Measurements from ENCODE around the gene KRT85. TPM values are rescaled to one million over a fixed set of nuclear protein-coding genes. Genes with fewer than 3 reads are reported as not detected.
"Not testable (repeated sequence)": the region's sequence is repeated elsewhere in the genome, so short reads cannot be mapped to it uniquely, and the experiment has no call there.

Gene KRT85
- total RNA-seq, 1 donor from 2014 or later = not detected

DNA sequence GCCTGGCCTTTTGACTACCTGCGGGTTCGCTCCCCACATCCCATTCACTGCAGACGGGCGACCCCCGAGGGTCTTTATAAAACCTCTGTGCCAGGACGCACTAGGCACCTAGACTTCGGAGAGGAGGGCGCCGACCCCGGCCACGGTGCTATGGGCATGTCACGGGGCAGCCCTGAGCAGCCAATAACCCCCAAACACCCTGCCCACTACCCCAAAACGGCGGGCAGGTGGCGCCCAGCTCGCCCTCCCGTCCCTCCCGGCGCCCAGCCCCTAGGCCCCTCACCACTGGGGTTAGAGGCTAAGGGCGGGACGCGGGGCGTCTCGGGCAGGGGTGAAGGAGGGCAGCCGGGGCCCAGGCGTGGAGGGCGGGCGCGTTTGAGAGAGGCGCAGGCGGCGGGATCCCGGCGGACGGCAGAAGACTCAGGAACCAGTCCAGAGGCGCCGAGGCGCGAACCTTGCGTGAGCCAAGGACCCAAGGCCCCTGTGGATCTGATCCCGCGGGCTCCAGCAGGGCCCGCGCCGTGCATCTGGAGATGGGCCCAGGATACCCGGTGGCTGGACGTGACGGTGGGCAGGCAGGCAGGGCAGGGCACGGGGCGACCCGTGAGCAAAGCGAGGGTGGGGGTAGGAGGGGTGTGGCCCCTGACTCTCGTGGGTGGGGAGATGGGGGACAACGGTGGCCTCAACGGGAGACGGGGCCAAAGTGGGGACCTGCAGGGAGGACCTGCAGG lies 11.1 kb downstream of the KRT85 start:
- intact Hi-C loops (cut with micrococcal nuclease) = no loop called here
- no peak for DNase-seq
- no peaks in the 10 kb centered on the region for H3K36me3 Mint-ChIP-seq (ENCODE audit: low read depth)
- H3K27ac Mint-ChIP-seq = no peak overlapping the region
- no peaks in the 10 kb centered on the region for H3K9me3 Mint-ChIP-seq
- no peak overlapping the region for H3K4me3 Mint-ChIP-seq
- peaks cover 12% of the 10 kb centered on the region for H3K27me3 Mint-ChIP-seq
- peaks cover 16% of the 10 kb centered on the region for H3K4me1 Mint-ChIP-seq

DNA sequence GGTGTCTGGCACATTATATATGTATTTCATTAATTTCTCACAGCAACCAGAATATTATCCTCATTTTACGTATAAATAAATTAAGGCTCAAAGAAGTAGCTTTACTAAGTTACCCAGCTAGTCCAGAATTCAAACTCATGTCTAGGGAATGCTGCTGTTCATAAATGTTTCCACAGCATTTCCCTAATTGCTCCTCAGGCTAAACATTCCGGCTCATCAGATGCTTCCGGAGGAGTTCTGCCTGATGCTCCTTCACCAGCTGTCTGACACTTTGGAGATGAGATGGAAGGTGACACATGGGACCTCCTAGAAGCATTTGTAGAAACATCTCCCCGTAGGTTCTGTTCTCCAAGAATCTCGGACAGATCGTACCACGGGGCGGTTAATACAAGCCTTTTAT lies 12.1 kb downstream of the KRT85 start:
- no peaks in the 10 kb centered on the region for H3K9me3 Mint-ChIP-seq
- peaks cover 16% of the 10 kb centered on the region for H3K4me1 Mint-ChIP-seq
- no peaks in the 10 kb centered on the region for H3K36me3 Mint-ChIP-seq (ENCODE audit: low read depth)
- intact Hi-C loops (cut with micrococcal nuclease) = no loop called here
- DNase-seq = no peak
- H3K27ac Mint-ChIP-seq = no peak overlapping the region
- no peak overlapping the region for H3K4me3 Mint-ChIP-seq
- peaks cover 12% of the 10 kb centered on the region for H3K27me3 Mint-ChIP-seq

DNA sequence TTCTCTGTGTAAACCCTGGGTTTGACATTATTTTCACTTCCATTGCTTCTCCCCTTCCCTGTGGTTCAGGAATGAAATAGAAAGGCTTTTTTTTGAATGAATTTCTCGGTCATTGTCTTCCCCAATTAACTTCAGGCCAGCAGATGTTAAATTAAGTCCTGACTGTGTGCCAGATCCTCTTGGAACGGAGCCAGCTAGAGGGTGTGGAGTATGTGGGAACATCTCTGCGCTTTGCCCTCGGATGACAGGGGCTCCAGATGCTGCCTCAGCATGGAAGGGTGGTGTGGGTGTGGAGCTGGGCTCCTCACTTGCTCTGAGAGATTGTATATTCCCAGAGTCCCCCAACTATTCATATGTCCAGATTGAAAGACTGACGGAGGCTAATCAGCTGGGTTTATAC lies 13.1 kb downstream of the KRT85 start:
- peaks cover 10% of the 10 kb centered on the region for H3K27me3 Mint-ChIP-seq
- H3K4me3 Mint-ChIP-seq = no peak overlapping the region
- H3K9me3 Mint-ChIP-seq = no peaks in the 10 kb centered on the region
- no peaks in the 10 kb centered on the region for H3K36me3 Mint-ChIP-seq (ENCODE audit: low read depth)
- DNase-seq = no peak
- H3K27ac Mint-ChIP-seq = no peak overlapping the region
- intact Hi-C loops (cut with micrococcal nuclease) = no loop called here
- peaks cover 12% of the 10 kb centered on the region for H3K4me1 Mint-ChIP-seq

DNA sequence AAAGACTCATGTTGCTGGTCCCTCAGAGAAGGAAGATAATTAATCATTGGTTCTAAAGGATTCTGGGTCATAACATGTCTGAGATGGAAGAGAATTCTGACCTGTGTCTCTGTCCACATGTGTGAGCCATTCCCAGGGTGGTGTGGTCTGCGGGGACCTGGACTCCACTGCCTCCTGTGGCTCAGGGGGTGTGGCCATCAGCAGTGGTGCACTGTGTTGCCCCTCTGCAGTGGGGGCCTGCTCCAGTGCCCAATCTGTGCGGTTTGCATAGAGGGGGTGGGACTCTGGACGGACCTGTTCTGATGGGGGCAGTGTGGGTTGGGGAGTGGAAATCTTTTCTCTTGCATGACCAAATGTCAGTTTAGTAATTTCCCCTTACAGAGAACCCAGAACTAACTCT lies 13.5 kb downstream of the KRT85 start:
- Mint-ChIP-seq H3K4me1 (peaks cover 8% of the 10 kb centered on the region), H3K9me3 (no peaks in the 10 kb centered on the region), H3K27me3 (peaks cover 10% of the 10 kb centered on the region), H3K4me3 (no peak overlapping the region), H3K27ac (no peak overlapping the region), H3K36me3 (ENCODE audit: low read depth) (no peaks in the 10 kb centered on the region)
- intact Hi-C loops (cut with micrococcal nuclease) = no loop called here
- DNase-seq = no peak

DNA sequence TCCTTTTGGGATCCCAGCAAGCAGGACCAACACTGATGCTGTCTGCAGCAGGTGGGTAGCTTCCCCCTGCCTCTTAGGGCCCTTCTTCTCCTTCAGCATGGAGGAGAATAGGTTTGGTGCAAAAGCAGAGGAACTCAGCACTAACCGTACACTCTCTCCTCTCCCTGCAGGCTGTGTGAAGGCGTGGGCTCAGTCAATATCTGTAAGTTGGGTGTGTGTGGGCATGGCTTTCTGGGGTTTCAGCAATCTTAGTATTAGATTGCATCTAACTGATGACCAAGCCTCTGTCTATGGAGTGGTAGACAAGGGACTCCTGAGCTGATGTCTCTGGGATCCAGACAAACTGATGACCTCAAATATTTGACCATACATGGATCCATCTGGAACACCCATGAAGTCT lies 14.3 kb downstream of the KRT85 start:
- intact Hi-C loops (cut with micrococcal nuclease) = no loop called here
- Mint-ChIP-seq H3K27me3 (peaks cover 12% of the 10 kb centered on the region), H3K4me3 (no peak overlapping the region), H3K4me1 (peaks cover 3% of the 10 kb centered on the region), H3K36me3 (ENCODE audit: low read depth) (no peaks in the 10 kb centered on the region), H3K9me3 (no peaks in the 10 kb centered on the region), H3K27ac (no peak overlapping the region)
- DNase-seq = no peak

DNA sequence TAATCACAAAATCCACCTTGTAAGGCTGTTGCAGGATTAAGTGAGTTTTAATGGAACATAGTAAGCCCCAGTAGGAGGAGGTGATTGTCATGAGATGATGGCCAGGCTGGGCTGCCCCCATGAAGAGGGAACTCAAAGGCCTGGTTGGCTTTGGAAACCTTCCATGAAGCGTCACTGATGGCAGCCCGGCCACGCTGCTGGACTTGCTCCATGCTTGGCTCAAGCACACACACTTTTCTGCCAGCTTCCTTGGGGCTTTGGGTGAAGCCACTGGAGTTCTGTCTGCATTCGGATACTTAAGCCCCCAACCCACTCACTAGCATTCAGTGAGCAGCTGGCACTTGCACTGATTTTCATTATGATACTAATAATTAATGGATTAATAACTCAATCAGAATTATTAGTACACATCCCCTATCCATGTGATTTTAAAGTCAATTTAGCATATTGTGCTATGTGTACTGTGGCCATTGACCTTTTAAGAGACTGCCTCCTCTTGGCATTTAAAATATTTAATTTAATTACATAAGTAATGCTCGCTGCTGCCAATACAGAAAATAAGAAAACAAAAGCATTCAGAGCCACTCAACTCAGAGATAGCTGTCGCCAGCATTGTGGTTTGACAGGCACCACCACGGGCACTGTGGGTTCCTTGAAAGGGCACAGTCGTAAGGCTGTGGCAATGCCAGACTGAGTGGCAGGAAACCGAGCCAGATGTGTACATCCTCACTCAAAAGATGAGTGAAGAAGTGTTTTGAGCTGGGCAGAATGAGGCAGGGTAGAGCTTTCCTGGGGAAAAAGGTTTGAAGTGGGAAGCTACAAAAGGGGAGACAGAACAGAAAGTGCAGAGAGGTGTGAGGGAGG lies 15.9 kb downstream of the KRT85 start:
- H3K4me3 Mint-ChIP-seq = no peak overlapping the region
- no peaks in the 10 kb centered on the region for H3K36me3 Mint-ChIP-seq (ENCODE audit: low read depth)
- H3K27me3 Mint-ChIP-seq = peaks cover 12% of the 10 kb centered on the region
- H3K9me3 Mint-ChIP-seq = no peaks in the 10 kb centered on the region
- intact Hi-C loops (cut with micrococcal nuclease) = no loop called here
- no peak for DNase-seq
- H3K27ac Mint-ChIP-seq = no peak overlapping the region
- peaks cover 3% of the 10 kb centered on the region for H3K4me1 Mint-ChIP-seq

DNA sequence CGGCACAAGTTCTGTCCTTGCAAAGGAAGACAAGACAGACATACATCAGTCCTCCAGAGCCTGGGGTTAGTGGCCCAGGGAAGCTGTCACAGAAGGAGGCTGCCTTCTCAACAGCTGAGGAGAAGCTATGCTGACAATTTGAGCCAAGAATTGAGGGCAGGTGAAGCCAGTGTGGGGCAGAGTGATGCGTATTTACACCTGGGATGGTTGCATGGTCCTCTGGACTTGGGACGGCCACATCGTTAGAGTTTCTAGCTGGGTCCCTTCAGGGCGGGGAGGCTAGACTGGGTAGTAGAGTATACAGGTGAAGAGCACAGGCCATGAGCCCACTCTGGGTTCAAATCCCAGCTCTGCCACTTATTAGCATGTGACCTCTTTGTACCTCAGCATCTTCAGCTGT lies 16.5 kb downstream of the KRT85 start:
- H3K27ac Mint-ChIP-seq = no peak overlapping the region
- peaks cover 12% of the 10 kb centered on the region for H3K27me3 Mint-ChIP-seq
- no peak for DNase-seq
- H3K36me3 Mint-ChIP-seq (ENCODE audit: low read depth) = no peaks in the 10 kb centered on the region
- H3K4me1 Mint-ChIP-seq = peaks cover 3% of the 10 kb centered on the region
- intact Hi-C loops (cut with micrococcal nuclease) = no loop called here
- H3K9me3 Mint-ChIP-seq = no peaks in the 10 kb centered on the region
- H3K4me3 Mint-ChIP-seq = no peak overlapping the region

DNA sequence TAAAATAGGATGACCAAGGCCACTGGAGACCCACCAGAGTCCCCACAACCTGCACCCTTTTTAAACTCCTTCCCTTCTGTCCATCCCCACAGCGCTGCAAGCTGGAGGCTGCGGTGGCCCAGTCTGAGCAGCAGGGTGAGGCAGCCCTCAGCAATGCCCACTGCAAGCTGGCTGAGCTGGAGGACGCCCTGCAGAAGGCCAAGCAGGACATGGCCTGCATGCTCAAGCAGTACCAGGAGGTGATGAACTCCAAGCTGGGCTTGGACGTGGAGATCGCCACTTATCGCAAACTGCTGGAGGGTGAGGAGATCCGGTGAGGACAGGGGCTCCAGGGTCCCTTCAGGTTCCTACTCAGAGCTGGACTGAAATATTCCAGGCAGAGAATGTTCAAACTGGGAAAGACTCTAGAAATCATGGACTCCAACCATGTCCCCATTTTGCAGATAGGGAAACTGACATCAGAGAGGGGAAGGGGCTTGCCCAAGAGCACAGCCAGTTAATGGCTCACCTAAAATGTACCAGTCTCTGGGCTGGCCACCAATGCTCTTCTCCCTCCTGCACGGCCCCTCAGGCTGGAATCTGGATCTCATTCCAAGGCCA lies 17.2 kb downstream of the KRT85 start:
- Mint-ChIP-seq H3K27ac (no peak overlapping the region), H3K9me3 (no peaks in the 10 kb centered on the region), H3K4me1 (peaks cover 3% of the 10 kb centered on the region), H3K36me3 (ENCODE audit: low read depth) (no peaks in the 10 kb centered on the region), H3K4me3 (no peak overlapping the region), H3K27me3 (peaks cover 12% of the 10 kb centered on the region)
- DNase-seq = no peak
- intact Hi-C loops (cut with micrococcal nuclease) = no loop called here

DNA sequence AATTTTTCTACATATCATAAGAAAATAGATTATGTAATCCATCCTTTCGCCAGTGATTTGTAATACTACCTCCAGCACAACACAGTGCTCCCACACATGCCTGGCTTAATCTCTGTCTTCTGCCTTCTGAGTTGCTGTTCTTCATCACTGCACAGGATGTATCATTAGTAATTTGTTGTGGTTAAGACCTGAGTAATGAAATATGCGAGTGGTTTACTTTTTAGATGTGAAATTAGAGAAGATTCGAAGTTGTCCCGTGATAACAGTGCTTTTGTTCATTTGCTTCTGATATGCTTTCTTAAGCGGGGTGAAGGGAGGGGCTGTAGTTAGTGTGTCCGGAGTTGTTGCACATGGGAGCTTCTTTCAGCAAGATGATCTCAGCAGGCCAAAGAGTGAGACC lies 18.1 kb downstream of the KRT85 start:
- Mint-ChIP-seq H3K9me3 (no peaks in the 10 kb centered on the region), H3K27ac (no peak overlapping the region), H3K4me1 (peaks cover 3% of the 10 kb centered on the region), H3K4me3 (no peak overlapping the region), H3K27me3 (peaks cover 11% of the 10 kb centered on the region), H3K36me3 (ENCODE audit: low read depth) (no peaks in the 10 kb centered on the region)
- intact Hi-C loops (cut with micrococcal nuclease) = no loop called here
- no peak for DNase-seq

DNA sequence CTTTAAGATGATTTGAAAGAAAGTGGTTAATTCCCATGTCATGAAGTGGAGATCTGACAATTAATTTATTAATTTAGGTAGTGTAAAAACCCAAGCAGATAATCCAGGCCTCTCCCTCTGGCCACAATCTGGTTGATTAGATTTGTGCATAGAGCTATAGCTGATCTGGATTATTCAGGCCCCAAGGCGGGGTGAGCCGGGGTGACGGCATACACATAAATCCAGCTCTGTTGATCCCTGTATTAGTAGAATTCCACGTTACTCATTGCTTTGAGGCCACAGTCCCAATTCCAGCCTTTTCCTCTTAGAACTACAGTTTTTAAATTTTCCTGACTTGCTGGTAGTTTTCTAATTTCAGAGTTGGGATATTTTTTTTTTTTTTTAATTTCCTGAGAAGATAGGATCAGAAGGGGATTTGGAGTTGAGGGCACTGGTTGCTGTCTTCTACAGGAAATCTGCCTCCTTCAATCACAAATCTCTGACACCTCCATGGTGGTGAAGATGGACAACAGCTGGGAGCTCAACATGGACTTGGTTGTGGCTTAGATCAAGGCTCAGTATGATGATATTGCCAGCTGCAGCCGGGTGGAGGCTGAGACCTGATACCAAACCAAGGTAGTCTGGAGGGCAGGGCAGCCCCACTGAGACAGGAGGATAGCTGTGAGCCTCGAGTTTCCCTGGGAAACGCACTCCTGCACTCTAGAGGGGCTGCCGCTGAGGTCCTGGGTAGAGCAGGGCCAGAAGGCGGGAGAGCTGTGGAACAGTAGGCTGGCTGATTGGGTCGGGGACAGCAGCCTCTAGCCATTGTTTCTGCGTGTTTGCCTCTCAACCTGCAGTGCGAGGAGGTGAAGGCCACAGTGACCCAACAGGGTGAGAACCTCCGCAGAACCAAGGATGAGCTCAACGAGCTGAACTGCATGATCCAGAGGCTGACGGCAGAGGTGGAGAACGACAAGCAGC lies 19.4 kb downstream of the KRT85 start:
- Mint-ChIP-seq H3K27me3 (peaks cover 5% of the 10 kb centered on the region), H3K9me3 (no peaks in the 10 kb centered on the region), H3K4me3 (no peak overlapping the region), H3K4me1 (peaks cover 3% of the 10 kb centered on the region), H3K36me3 (ENCODE audit: low read depth) (no peaks in the 10 kb centered on the region), H3K27ac (no peak overlapping the region)
- intact Hi-C loops (cut with micrococcal nuclease) = no loop called here
- no peak for DNase-seq

DNA sequence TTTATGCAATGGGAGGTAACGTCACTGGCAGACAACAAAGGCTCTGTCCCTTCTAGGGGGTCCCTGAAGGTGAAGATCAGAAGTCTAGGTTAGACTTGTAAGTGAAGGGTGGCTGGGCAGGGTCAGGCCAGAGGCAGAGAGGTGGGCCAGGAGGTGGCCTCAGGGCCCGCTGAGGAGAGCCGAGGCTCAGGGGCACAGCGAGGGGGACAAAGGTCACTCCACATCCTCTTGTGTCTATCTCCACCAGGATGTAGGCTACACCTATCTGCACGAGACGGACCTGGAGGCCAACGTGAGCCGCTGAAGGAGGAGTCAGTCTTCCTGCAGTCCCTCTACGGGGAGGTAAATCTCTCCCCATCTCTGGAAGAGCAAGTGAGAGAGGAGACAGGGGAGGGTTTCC lies 20.3 kb downstream of the KRT85 start:
- intact Hi-C loops (cut with micrococcal nuclease) = no loop called here
- peaks cover 3% of the 10 kb centered on the region for H3K4me1 Mint-ChIP-seq
- H3K27ac Mint-ChIP-seq = no peak overlapping the region
- no peak overlapping the region for H3K4me3 Mint-ChIP-seq
- no peaks in the 10 kb centered on the region for H3K36me3 Mint-ChIP-seq (ENCODE audit: low read depth)
- peaks cover 5% of the 10 kb centered on the region for H3K27me3 Mint-ChIP-seq
- no peak for DNase-seq
- H3K9me3 Mint-ChIP-seq = no peaks in the 10 kb centered on the region

DNA sequence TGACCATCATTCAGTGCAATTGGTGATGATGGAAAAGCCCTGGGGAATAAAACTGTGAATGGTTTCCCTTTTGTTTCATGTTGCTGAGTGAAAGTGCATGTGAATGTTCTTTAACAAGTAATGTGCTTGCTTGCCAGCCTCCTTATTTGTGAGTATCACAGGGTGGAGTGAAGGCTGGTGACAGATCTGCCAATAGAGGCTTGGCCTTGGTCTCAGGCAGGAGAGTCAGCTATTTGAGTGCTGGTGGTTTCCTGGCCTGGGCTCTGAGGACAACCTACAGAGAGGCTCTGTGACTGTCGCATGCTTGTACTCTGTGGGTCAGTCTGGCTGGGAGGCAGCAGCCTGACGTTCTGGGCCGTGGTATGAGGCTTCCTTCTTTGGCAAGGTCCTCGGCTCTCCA lies 20.7 kb downstream of the KRT85 start:
- Mint-ChIP-seq H3K4me3 (no peak overlapping the region), H3K27me3 (peaks cover 3% of the 10 kb centered on the region), H3K9me3 (no peaks in the 10 kb centered on the region), H3K36me3 (ENCODE audit: low read depth) (no peaks in the 10 kb centered on the region), H3K4me1 (peaks cover under 1% of the 10 kb centered on the region), H3K27ac (no peak overlapping the region)
- intact Hi-C loops (cut with micrococcal nuclease) = no loop called here
- no peak for DNase-seq

DNA sequence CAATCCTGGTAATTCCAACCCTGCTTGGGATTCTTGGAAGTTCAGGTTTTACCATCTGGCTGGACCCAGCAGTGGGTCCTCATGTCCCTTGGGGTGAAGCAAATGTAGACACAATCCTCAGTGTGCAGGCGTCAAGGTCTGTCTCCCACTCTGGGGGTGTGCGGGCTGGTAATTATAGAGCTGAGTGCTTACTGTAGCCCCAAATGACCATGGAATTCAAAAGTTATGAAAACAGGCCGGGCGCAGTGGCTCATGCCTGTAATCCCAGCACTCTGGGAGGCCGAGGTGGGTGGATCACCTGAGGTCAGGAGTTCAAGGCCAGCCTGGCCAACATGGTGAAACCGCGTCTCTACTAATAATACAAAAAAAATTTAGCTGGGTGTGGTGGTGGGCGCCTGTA lies 22.2 kb downstream of the KRT85 start:
- H3K27ac Mint-ChIP-seq; H3K9me3 Mint-ChIP-seq; intact Hi-C loops (cut with micrococcal nuclease); H3K27me3 Mint-ChIP-seq; DNase-seq; H3K4me1 Mint-ChIP-seq; H3K4me3 Mint-ChIP-seq; H3K36me3 Mint-ChIP-seq (ENCODE audit: low read depth): not testable (repeated sequence)
